Measurements from ENCODE around the gene EIF2D.

The EIF2D gene

GRCh38 chr1:206568779-206569352 is 43.4 kb downstream of the EIF2D start:
- DNase-seq (ENCODE audit: extremely low spot score), result no peak
- CTCF ChIA-PET, result interaction anchor here (1.0 to 21.1 kb wide), 11 partner anchors 9 to 98 kb away, joined by 3 to 290 read pairs (median 4); partner anchors contain the start of gene EIF2D
- TF ChIP-seq CTCF (IDR thresholded peaks at IDR 0.05; ENCODE audit: control extremely low read depth, extremely low read depth, low read depth, missing control alignments), result no peak
- POLR2A ChIA-PET, result no interaction called here

- POLR2A ChIA-PET, result no interaction called here
- no peak for TF ChIP-seq CTCF (IDR thresholded peaks at IDR 0.05; ENCODE audit: control extremely low read depth, extremely low read depth, low read depth, missing control alignments)
- no peak for DNase-seq (ENCODE audit: extremely low spot score)
- CTCF ChIA-PET, result interaction anchor here (1.0 to 21.1 kb wide), 10 partner anchors 10 to 97 kb away, joined by 3 to 290 read pairs (median 5); partner anchors contain the start of gene EIF2D
Observed at GRCh38 chr1:206568256-206568655, 44.0 kb downstream of the EIF2D start.

GRCh38 chr1:206566999-206567398 is 45.3 kb downstream of the EIF2D start:
- TF ChIP-seq CTCF (IDR thresholded peaks at IDR 0.05; ENCODE audit: control extremely low read depth, extremely low read depth, low read depth, missing control alignments), result no peak
- no peak for DNase-seq (ENCODE audit: extremely low spot score)
- POLR2A ChIA-PET, result no interaction called here
- CTCF ChIA-PET, result interaction anchor here (0.8 to 21.1 kb wide), 5 partner anchors 11 to 368 kb away, joined by 3 to 290 read pairs (median 19); no protein-coding TSS in a partner anchor

- TF ChIP-seq CTCF (IDR thresholded peaks at IDR 0.05; ENCODE audit: control extremely low read depth, extremely low read depth, low read depth, missing control alignments), result no peak
- ChIA-PET CTCF (interaction anchor here (1.1 to 21.1 kb wide), 4 partner anchors 10 to 369 kb away, joined by 3 to 290 read pairs (median 103); no protein-coding TSS in a partner anchor), POLR2A (interaction anchor here (1.0 kb wide), 1 partner anchor 12 kb away, joined by 3 read pairs; no protein-coding TSS in a partner anchor)
- no peak for DNase-seq (ENCODE audit: extremely low spot score)
Observed at GRCh38 chr1:206565995-206566394, 46.3 kb downstream of the EIF2D start.

- TF ChIP-seq CTCF (IDR thresholded peaks at IDR 0.05; ENCODE audit: control extremely low read depth, extremely low read depth, low read depth, missing control alignments), result no peak
- ChIA-PET POLR2A (interaction anchor here (0.8 to 1.3 kb wide), 4 partner anchors 8 to 18 kb away, joined by 3 to 6 read pairs (median 4); no protein-coding TSS in a partner anchor), CTCF (interaction anchor here (1.1 to 21.1 kb wide), 12 partner anchors 9 to 101 kb away, joined by 4 to 290 read pairs (median 7); no protein-coding TSS in a partner anchor)
- DNase-seq (ENCODE audit: extremely low spot score), result no peak
Observed at GRCh38 chr1:206563367-206564207, 48.7 kb downstream of the EIF2D start.

GRCh38 chr1:206560007-206560716 is 52.1 kb downstream of the EIF2D start:
- POLR2A ChIA-PET, result no interaction called here
- DNase-seq (ENCODE audit: extremely low spot score), result no peak
- CTCF ChIA-PET, result interaction anchor here (0.7 to 21.1 kb wide), 10 partner anchors 12 to 104 kb away, joined by 3 to 290 read pairs (median 4); no protein-coding TSS in a partner anchor
- no peak for TF ChIP-seq CTCF (IDR thresholded peaks at IDR 0.05; ENCODE audit: control extremely low read depth, extremely low read depth, low read depth, missing control alignments)

All from GM10248 (cell line).